Subcutaneous abdominal adipose tissue (tissue), 5 donors: ENCODE results near the gene CLDN12.

Experiments
- H3K27ac ChIP-seq: one replicate; pipeline ENCODE4 v1.7.0; 2013; ENCODE audit warnings: low read depth, mild to moderate bottlenecking, inconsistent platforms, low read length, moderate library complexity
- H3K27me3 ChIP-seq, 5 donors: one replicate each; pipeline ENCODE4 v1.7.0; 2013; ENCODE audit warnings: low read length in 5 of 5, inconsistent platforms in 1 of 5; ENCODE audit not compliant: control insufficient read depth in 5 of 5, insufficient read depth in 4 of 5
- H3K36me3 ChIP-seq, 5 donors: one replicate each; pipeline ENCODE4 v1.7.0; 2013; ENCODE audit warnings: low read length in 5 of 5; ENCODE audit not compliant: control insufficient read depth in 5 of 5, insufficient read depth in 5 of 5
- H3K4me1 ChIP-seq, 5 donors: one replicate each; pipeline ENCODE4 v1.7.0; 2013; ENCODE audit warnings: low read length in 5 of 5, mild to moderate bottlenecking in 3 of 5, moderate library complexity in 1 of 5; ENCODE audit not compliant: control insufficient read depth in 5 of 5, insufficient read depth in 5 of 5
- H3K4me3 ChIP-seq, 5 donors: one replicate each; pipeline ENCODE4 v1.7.0; 2013; ENCODE audit warnings: low read length in 5 of 5, low read depth in 1 of 5
- H3K9ac ChIP-seq, 5 donors: one replicate each; pipeline ENCODE4 v1.7.0; 2013; ENCODE audit warnings: low read length in 5 of 5, mild to moderate bottlenecking in 4 of 5, moderate library complexity in 3 of 5
- H3K9me3 ChIP-seq, 5 donors: one replicate each; pipeline ENCODE4 v1.7.0; 2013; ENCODE audit warnings: low read length in 5 of 5; ENCODE audit not compliant: control insufficient read depth in 5 of 5
- donor health status: healthy.
- donor health status: healthy.
- donor health status: healthy.
- donor health status: healthy.
- donor health status: healthy.

Gene CLDN12

GRCh38 chr7:90403174-90404113 is at the start of gene CLDN12:
CLDN12 (plus strand) TSS chr7:90403461; CDS start chr7:90412677, 9,216 bp downstream.
- H3K27ac ChIP-seq, result peak within 1 kb of the TSS; percentile 79
- no peaks in the 10 kb centered on the region for H3K27me3 ChIP-seq
- H3K9ac ChIP-seq, result peak within 1 kb of the TSS; percentile 74 to 89 (median 85)
- H3K4me3 ChIP-seq, result peak within 1 kb of the TSS; percentile 93 to 99 (median 97)
- H3K9me3 ChIP-seq, result peaks cover 0 to 7% (median 0%) of the 10 kb centered on the region in 5 donors
- peaks cover 0 to 15% (median 12%) of the 10 kb centered on the region in 5 donors for H3K36me3 ChIP-seq
- H3K4me1 ChIP-seq, result peaks cover 0 to 17% (median 10%) of the 10 kb centered on the region in 5 donors

- Histone ChIP-seq H3K4me1 (no peaks in the 10 kb centered on the region), H3K9me3 (no peaks in the 10 kb centered on the region), H3K36me3 (peaks cover 28 to 60% (median 56%) of the 10 kb centered on the region in 5 donors), H3K27ac (no peak overlapping the region), H3K9ac (no peak overlapping the region), H3K4me3 (no peak overlapping the region), H3K27me3 (no peaks in the 10 kb centered on the region)
These were observed 19.8 kb upstream of the CLDN12 start for GRCh38 chr7:90383422-90383821.

GRCh38 chr7:90383861-90384260 is 19.4 kb upstream of the CLDN12 start:
- Histone ChIP-seq H3K9ac (no peak overlapping the region), H3K36me3 (peaks cover 27 to 56% (median 55%) of the 10 kb centered on the region in 5 donors), H3K4me1 (no peaks in the 10 kb centered on the region), H3K9me3 (no peaks in the 10 kb centered on the region), H3K27ac (no peak overlapping the region), H3K27me3 (no peaks in the 10 kb centered on the region), H3K4me3 (no peak overlapping the region)

GRCh38 chr7:90384433-90384832 is 18.8 kb upstream of the CLDN12 start:
- peaks cover 22 to 50% (median 49%) of the 10 kb centered on the region in 5 donors for H3K36me3 ChIP-seq
- H3K9ac ChIP-seq, result no peak overlapping the region
- no peak overlapping the region for H3K4me3 ChIP-seq
- H3K4me1 ChIP-seq, result no peaks in the 10 kb centered on the region
- H3K27ac ChIP-seq, result no peak overlapping the region
- H3K9me3 ChIP-seq, result no peaks in the 10 kb centered on the region
- H3K27me3 ChIP-seq, result no peaks in the 10 kb centered on the region

GRCh38 chr7:90387470-90388240 is 15.6 kb upstream of the CLDN12 start:
- Histone ChIP-seq H3K9me3 (peaks cover 0 to 3% (median 0%) of the 10 kb centered on the region in 5 donors), H3K4me3 (no peak overlapping the region), H3K27me3 (no peaks in the 10 kb centered on the region), H3K27ac (no peak overlapping the region), H3K9ac (no peak overlapping the region), H3K4me1 (no peaks in the 10 kb centered on the region), H3K36me3 (peaks cover 14 to 32% (median 26%) of the 10 kb centered on the region in 5 donors)

- Histone ChIP-seq H3K4me3 (no peak overlapping the region), H3K27ac (no peak overlapping the region), H3K36me3 (peaks cover 0 to 5% (median 2%) of the 10 kb centered on the region in 5 donors), H3K27me3 (no peaks in the 10 kb centered on the region), H3K9me3 (peaks cover 0 to 3% (median 0%) of the 10 kb centered on the region in 5 donors), H3K4me1 (no peaks in the 10 kb centered on the region), H3K9ac (no peak overlapping the region)
These were observed 12.3 kb upstream of the CLDN12 start for GRCh38 chr7:90390926-90391325.

- Histone ChIP-seq H3K9ac (no peak overlapping the region), H3K36me3 (peaks cover 0 to 1% (median 0%) of the 10 kb centered on the region in 5 donors), H3K4me3 (no peak overlapping the region), H3K27me3 (no peaks in the 10 kb centered on the region), H3K27ac (no peak overlapping the region), H3K9me3 (peaks cover 0 to 3% (median 0%) of the 10 kb centered on the region in 5 donors), H3K4me1 (no peaks in the 10 kb centered on the region)
These were observed 11.8 kb upstream of the CLDN12 start for GRCh38 chr7:90391488-90391887.

GRCh38 chr7:90396420-90396819 is 6.8 kb upstream of the CLDN12 start:
- H3K27me3 ChIP-seq, result no peaks in the 10 kb centered on the region
- no peak overlapping the region for H3K27ac ChIP-seq
- no peak overlapping the region for H3K4me3 ChIP-seq
- no peaks in the 10 kb centered on the region for H3K4me1 ChIP-seq
- no peaks in the 10 kb centered on the region for H3K36me3 ChIP-seq
- peaks cover 0 to 7% (median 0%) of the 10 kb centered on the region in 5 donors for H3K9me3 ChIP-seq
- H3K9ac ChIP-seq, result no peak overlapping the region

- Histone ChIP-seq H3K27ac (no peak overlapping the region), H3K4me1 (peaks cover 0 to 17% (median 10%) of the 10 kb centered on the region in 5 donors), H3K9ac (no peak overlapping the region), H3K36me3 (peaks cover 0 to 11% (median 3%) of the 10 kb centered on the region in 5 donors), H3K9me3 (peaks cover 0 to 7% (median 0%) of the 10 kb centered on the region in 5 donors), H3K4me3 (no peak overlapping the region), H3K27me3 (no peaks in the 10 kb centered on the region)
These were observed 1.3 kb upstream of the CLDN12 start for GRCh38 chr7:90401989-90402388.
